Spleen (tissue), 7 donors: ENCODE results near the gene LONRF2.

Experiments
- CTCF ChIP-seq, 11 experiments: fragments of 200-600 bp in 7 of 11; fragments of 450-650 bp in 4 of 11; sonication (generic) in 4 of 11; IDR thresholded peaks in 8 of 11; conservative IDR thresholded peaks in 3 of 11; 1 replicate in 7 of 11; 2 replicates in 4 of 11; pipeline versions ENCODE4 v1.4.0 to v1.8.0; 2016 to 2021; ENCODE audit warnings: antibody characterized with exemption in 11 of 11, inconsistent platforms in 4 of 11, mild to moderate bottlenecking in 1 of 11
- POLR2A ChIP-seq, 3 donors: fragments of 450-650 bp; IDR thresholded peaks; one replicate each; pipeline ENCODE4 v1.5.1; 2017; ENCODE audit warnings: antibody characterized with exemption in 3 of 3, mild to moderate bottlenecking in 1 of 3
- POLR2AphosphoS5 ChIP-seq, 3 donors: sonication (generic); formaldehyde crosslinking; IDR thresholded peaks; one replicate each; pipeline ENCODE4 v1.5.1; 2017; ENCODE audit warnings: antibody characterized with exemption in 3 of 3
- donor health status: DM: no; HTN: no; CAD: no; lungs with moderate emphysema.
- donor health status: DM: no; HTN: no; CAD: no.
- donor health status: DM: no; HTN: no; CAD: no.

- TF ChIP-seq CTCF (IDR thresholded peaks at IDR 0.05 in 8 of 11, conservative IDR thresholded peaks at IDR 0.05 in 3 of 11) (no peak), POLR2A (IDR thresholded peaks at IDR 0.05) (no peak), POLR2AphosphoS5 (IDR thresholded peaks at IDR 0.05) (no peak)
Observed at GRCh38 chr2:100289020-100289419, 33.3 kb downstream of the LONRF2 start.
